Activated B cell treated with CpG ODN at 0.5 μM for 24 hours (primary cell): ENCODE data around the gene PRSS8. TPM values are rescaled to one million over a fixed set of nuclear protein-coding genes. Genes with fewer than 3 reads are reported as not detected.

Experiments
- ATAC-seq: fragments of 200-7000 bp; cut with Tn5 transposase; one replicate; pipeline ENCODE4 v1.10.0; 2021; ENCODE audit warnings: low read depth, mild to moderate bottlenecking, moderate library complexity
- CTCF ChIA-PET: fragments of 350-600 bp; sonication (Branson Sonifier 250); formaldehyde crosslinking; loops from one replicate; lab custom pipeline; 2021; ENCODE audit warnings: antibody characterized with exemption; lab: Charles Lee
- POLR2A ChIA-PET: fragments of 350-600 bp; sonication (Branson Sonifier 250); formaldehyde crosslinking; loops from one replicate; lab custom pipeline; 2021; ENCODE audit warnings: antibody characterized with exemption; lab: Charles Lee
- DNase-seq: peaks from one replicate; pipeline ENCODE4 v3.0.0; 2022
- H3K27ac Mint-ChIP-seq: one replicate; pipeline ENCODE4 v1.8.0; 2020; ENCODE audit warnings: mixed read lengths
- H3K27me3 Mint-ChIP-seq: one replicate; pipeline ENCODE4 v1.8.0; 2021; ENCODE audit warnings: mixed read lengths
- H3K36me3 Mint-ChIP-seq: one replicate; pipeline ENCODE4 v1.8.0; 2021; ENCODE audit warnings: low read depth, mixed read lengths
- H3K4me1 Mint-ChIP-seq: one replicate; pipeline ENCODE4 v1.8.0; 2021; ENCODE audit warnings: mixed read lengths
- H3K4me3 Mint-ChIP-seq: one replicate; pipeline ENCODE4 v1.8.0; 2020; ENCODE audit warnings: mild to moderate bottlenecking, mixed read lengths
- H3K9me3 Mint-ChIP-seq: one replicate; pipeline ENCODE4 v1.8.0; 2020; ENCODE audit warnings: mixed read lengths
- CTCF ChIP-seq: fragments of 200-600 bp; IDR thresholded peaks from one replicate; pipeline ENCODE4 v1.8.0; 2022; ENCODE audit warnings: antibody characterized with exemption, mild to moderate bottlenecking
- intact Hi-C: fragments of 100-400 bp; cut with micrococcal nuclease; formaldehyde crosslinking; loops from one replicate; pipeline ENCODE4 v1.15.1; 2024
- total RNA-seq: library from RNA; stranded (reverse); gene quantifications from 2 replicates; pipeline ENCODE4 v1.2.3, GENCODE V29; 2022

PRSS8 gene
- total RNA-seq, 1 donor from 2014 or later = not detected

DNA sequence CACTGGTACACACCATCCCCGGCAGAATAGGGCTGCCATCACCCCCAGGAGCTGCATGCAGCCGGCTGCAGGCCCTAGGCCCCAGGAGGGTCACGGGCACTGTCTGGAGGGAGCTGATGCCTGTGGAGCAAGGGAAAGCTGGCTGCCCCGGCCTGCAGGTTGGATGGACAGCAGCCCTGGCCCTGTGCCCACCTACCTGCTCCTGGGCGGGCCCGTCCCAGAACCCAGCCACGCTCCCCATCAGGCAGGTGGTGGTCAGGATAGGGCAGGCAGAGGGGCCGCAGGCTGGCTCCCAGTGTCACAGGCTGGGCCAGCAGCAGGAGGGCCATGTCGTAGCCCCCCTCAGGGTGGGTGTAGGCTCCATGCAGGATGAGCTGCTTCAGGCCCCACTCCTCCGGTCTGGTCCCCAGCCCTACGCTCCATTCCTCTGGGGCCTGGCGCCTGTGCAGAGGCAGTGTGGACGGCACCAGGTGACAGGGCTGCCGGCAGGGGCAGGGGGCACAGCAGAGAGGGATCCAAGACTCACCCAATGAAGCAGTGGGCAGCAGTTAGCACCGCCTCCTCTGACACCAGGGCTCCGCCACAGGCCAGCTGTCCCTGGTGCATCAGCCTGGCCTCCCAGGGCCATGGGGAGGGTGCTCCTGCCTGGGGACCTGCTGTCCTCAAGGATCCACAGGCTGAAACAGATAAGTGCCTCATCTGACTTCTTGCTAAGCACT, 50.8 kb downstream of the PRSS8 start:
- Mint-ChIP-seq H3K36me3 (peaks cover 44% of the 10 kb centered on the region), H3K4me1 (peaks cover 8% of the 10 kb centered on the region), H3K9me3 (no peaks in the 10 kb centered on the region), H3K27ac (no peak overlapping the region), H3K27me3 (no peaks in the 10 kb centered on the region), H3K4me3 (no peak overlapping the region)
- POLR2A ChIA-PET = interaction anchor here (0.6 to 2.0 kb wide), 3 partner anchors 10 to 353 kb away, joined by 3 to 6 read pairs (median 4); partner anchors contain the start of gene VKORC1
- ATAC-seq (no peak), DNase-seq (no peak)
- intact Hi-C loops = no loop called here
- CTCF ChIA-PET = no interaction called here
- no peak for TF ChIP-seq CTCF

DNA sequence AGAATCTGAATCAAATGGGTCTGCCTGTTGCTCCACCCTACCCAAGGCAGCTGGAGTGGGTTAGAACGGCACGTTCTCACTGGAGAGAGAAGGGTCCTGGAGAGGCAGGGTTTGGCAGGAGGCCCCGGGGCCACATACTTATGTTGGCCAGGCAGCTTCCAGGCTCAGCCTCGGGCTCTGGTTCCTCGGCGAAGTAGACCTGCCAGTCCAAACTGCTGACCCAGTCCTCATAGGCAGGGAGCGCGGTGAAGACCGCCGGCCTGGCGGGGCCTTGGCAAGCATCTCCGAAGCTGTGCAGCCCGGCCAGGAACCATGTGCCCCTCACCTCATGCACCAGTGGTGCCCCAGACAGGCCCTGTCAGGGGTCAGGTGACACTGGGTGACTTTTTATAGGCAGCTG, 51.5 kb downstream of the PRSS8 start:
- ChIA-PET CTCF (no interaction called here), POLR2A (interaction anchor here (0.7 to 2.0 kb wide), 2 partner anchors 10 to 24 kb away, joined by 3 to 6 read pairs; partner anchors contain the start of gene VKORC1)
- ATAC-seq = no peak
- no peak overlapping the region for H3K4me3 Mint-ChIP-seq
- no peak overlapping the region for H3K27ac Mint-ChIP-seq
- no peak for DNase-seq
- peaks cover 8% of the 10 kb centered on the region for H3K4me1 Mint-ChIP-seq
- TF ChIP-seq CTCF = no peak
- no peaks in the 10 kb centered on the region for H3K9me3 Mint-ChIP-seq
- H3K27me3 Mint-ChIP-seq = no peaks in the 10 kb centered on the region
- peaks cover 47% of the 10 kb centered on the region for H3K36me3 Mint-ChIP-seq
- intact Hi-C loops = no loop called here

DNA sequence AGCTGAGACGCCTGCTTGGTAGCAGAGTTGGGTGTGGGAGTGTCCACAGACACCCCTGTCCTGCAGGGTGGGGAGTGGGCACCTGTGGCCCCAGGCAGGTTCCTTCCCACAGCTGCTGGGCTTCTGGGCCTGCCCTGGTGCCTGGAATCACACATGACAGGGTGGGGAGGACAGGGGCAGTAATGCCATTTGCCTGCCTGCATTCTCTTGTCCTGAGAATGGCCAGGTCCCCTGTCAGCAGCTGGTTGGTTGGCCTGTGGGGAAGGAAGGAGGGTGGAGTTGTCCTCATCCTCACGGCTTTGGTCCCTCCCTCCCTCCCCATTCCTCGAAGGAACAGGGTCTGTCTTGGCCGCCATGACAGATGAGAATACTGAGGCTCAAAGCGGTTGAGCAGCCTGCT, 52.0 kb downstream of the PRSS8 start:
- no peak overlapping the region for H3K27ac Mint-ChIP-seq
- POLR2A ChIA-PET = interaction anchor here (2.0 kb wide), 1 partner anchor 11 kb away, joined by 6 read pairs; the partner anchor contains the start of gene VKORC1
- CTCF ChIA-PET = no interaction called here

DNA sequence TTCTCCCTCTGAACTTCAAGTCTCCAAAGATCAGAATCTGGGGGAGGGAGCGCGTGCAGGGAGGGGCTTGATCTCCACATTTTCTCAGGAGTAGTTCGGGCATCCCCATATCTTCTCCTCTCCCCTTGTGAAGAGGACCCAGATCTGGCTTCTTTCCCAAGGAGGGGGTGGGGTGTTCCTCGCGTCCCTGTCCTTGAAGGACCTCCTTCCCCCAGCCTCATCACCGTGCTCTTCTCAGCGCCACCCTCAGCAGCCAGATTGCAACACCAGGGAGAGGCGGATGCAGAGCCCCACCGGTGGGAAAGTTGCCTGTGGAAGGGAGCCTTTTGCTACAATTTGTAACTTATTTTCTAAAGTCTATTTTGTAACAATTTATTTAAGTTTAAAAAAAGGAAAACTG, 52.4 kb downstream of the PRSS8 start:
- Mint-ChIP-seq H3K9me3 (no peaks in the 10 kb centered on the region), H3K27ac (no peak overlapping the region), H3K36me3 (peaks cover 56% of the 10 kb centered on the region), H3K4me1 (peaks cover 8% of the 10 kb centered on the region), H3K27me3 (no peaks in the 10 kb centered on the region), H3K4me3 (no peak overlapping the region)
- ChIA-PET CTCF (no interaction called here), POLR2A (no interaction called here)
- no peak for TF ChIP-seq CTCF
- ATAC-seq = no peak
- no peak for DNase-seq
- intact Hi-C loops = no loop called here

More for the DNA sequence above, 52.0 kb downstream of the PRSS8 start:
- Mint-ChIP-seq H3K27me3 (no peaks in the 10 kb centered on the region), H3K4me1 (peaks cover 8% of the 10 kb centered on the region), H3K36me3 (peaks cover 51% of the 10 kb centered on the region), H3K4me3 (no peak overlapping the region), H3K9me3 (no peaks in the 10 kb centered on the region)
- ATAC-seq = no peak
- TF ChIP-seq CTCF = no peak
- intact Hi-C loops = no loop called here
- DNase-seq = no peak

DNA sequence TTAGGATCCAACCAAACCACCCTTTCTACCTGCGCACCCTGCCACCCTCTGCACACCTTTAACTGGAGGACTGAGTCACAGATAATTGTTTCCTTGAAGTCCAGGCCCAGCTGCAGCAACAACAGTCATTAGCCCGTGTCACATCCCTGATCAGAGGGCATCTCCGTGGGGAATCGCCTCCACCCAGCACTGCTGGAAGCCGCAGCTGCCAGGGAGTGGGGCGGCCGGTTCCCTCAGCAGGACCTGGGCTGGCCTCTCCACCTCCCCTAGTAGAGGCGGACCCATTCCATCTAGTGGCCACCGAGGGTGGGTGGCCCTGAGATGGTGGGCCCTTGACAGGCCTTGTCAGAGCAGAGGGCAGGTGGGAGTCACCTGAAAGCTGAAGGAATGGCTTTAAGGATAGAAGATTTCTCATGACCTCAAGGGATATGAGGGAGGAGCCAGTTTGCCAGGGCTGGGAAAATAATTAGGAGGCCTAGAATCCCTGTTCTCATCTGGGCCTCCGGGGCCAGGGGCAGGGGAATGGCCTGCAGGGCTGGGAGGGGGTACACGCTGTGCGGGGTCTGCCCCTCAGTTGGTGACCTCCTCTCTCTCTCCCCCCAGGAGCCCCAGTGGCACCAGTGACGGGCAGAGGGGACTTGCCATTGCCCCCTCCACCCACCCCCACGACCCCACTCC, 53.0 kb downstream of the PRSS8 start:
- no peaks in the 10 kb centered on the region for H3K9me3 Mint-ChIP-seq
- H3K4me1 Mint-ChIP-seq = peaks cover 11% of the 10 kb centered on the region
- intact Hi-C loops = no loop called here
- CTCF ChIA-PET = no interaction called here
- no peak for DNase-seq
- H3K27ac Mint-ChIP-seq = no peak overlapping the region
- POLR2A ChIA-PET = no interaction called here
- peaks cover 62% of the 10 kb centered on the region for H3K36me3 Mint-ChIP-seq
- H3K27me3 Mint-ChIP-seq = no peaks in the 10 kb centered on the region
- ATAC-seq = no peak
- no peak overlapping the region for H3K4me3 Mint-ChIP-seq
- TF ChIP-seq CTCF = no peak
